Esophagus squamous epithelium (tissue), 5 donors: ENCODE data around the gene SLC25A51. TPM values are rescaled to one million over a fixed set of nuclear protein-coding genes. Genes with fewer than 3 reads are reported as not detected.
A peak's percentile ranks its signal among the peaks of the same experiment; 100 is the strongest.

Experiments
- DNase-seq: peaks from one replicate; lab custom pipeline; 2025; lab: John Stamatoyannopoulos, UW
- H3K27ac ChIP-seq, 4 donors: fragments of 200-600 bp; sonication (generic); one replicate each; pipeline ENCODE4 v1.5.1; 2016 to 2019; ENCODE audit warnings: mild to moderate bottlenecking in 1 of 4
- H3K27me3 ChIP-seq, 4 donors: fragments of 200-600 bp; sonication (generic); 1 replicate in 3 of 4; 2 replicates in 1 of 4; pipeline versions ENCODE4 v1.5.1 to v1.6.0; 2017 to 2021; ENCODE audit warnings: antibody characterized with exemption in 1 of 4
- H3K36me3 ChIP-seq, 3 donors: fragments of 200-600 bp; sonication (generic); one replicate each; pipeline ENCODE4 v1.5.1; 2016 to 2019
- H3K4me1 ChIP-seq, 3 donors: fragments of 200-600 bp; sonication (generic); one replicate each; pipeline ENCODE4 v1.5.1; 2017 to 2019
- H3K4me3 ChIP-seq, 4 donors: fragments of 200-600 bp; sonication (generic); 1 replicate in 3 of 4; 2 replicates in 1 of 4; pipeline ENCODE4 v1.5.1; 2016 to 2019; ENCODE audit warnings: mild to moderate bottlenecking in 2 of 4, moderate library complexity in 1 of 4
- H3K9me3 ChIP-seq, 3 donors: fragments of 200-600 bp; sonication (generic); one replicate each; pipeline ENCODE4 v1.5.1; 2016 to 2019
- CTCF ChIP-seq, 6 experiments: fragments of 450-650 bp in 4 of 6; fragments of 200-600 bp in 2 of 6; sonication (generic) in 2 of 6; IDR thresholded peaks; one replicate each; pipeline ENCODE4 v1.5.1; 2016 to 2019; ENCODE audit warnings: antibody characterized with exemption in 6 of 6, mild to moderate bottlenecking in 4 of 6, moderate library complexity in 4 of 6
- POLR2A ChIP-seq, 4 donors: fragments of 450-650 bp; IDR thresholded peaks; one replicate each; pipeline ENCODE4 v1.6.1; 2017; ENCODE audit warnings: antibody characterized with exemption in 4 of 4, mild to moderate bottlenecking in 4 of 4, moderate library complexity in 3 of 4
- WGBS, 2 donors: methylation state at CpG; one replicate each; pipeline ENCODE4 v1.1.5; 2018; 5-methylcytosine and 5-hydroxymethylcytosine counted together
- intact Hi-C: fragments of 100-400 bp; cut with DNase I; formaldehyde crosslinking; loops from one replicate; pipeline ENCODE4 v1.15.0; 2022
- total RNA-seq, 4 donors: library from RNA; depleted of rRNA; stranded (reverse); fragments of >200 nt; gene quantifications; one replicate each; pipeline ENCODE4 v1.1.0, GENCODE V29; 2016
- donor health status: DM: yes; HTN: yes; CAD: no.

SLC25A51 gene
- total RNA-seq, 4 donors from 2014 or later: 18.2 to 30.3 (median 20.3) TPM

GRCh38 chr9:37942621-37943344 is 38.9 kb upstream of the SLC25A51 start:
- H3K27me3 ChIP-seq: no peaks in the 10 kb centered on the region
- H3K36me3 ChIP-seq: peaks cover 16 to 69% (median 18%) of the 10 kb centered on the region in 3 donors
- WGBS, 2 donors: 33 to 62% methylated on average over 6 to 12 of the region's 12 CpGs
- no peak for TF ChIP-seq CTCF (IDR thresholded peaks at IDR 0.05)
- TF ChIP-seq POLR2A (IDR thresholded peaks at IDR 0.05): no peak
- H3K4me1 ChIP-seq: peaks cover 16 to 60% (median 39%) of the 10 kb centered on the region in 3 donors
- H3K9me3 ChIP-seq: no peaks in the 10 kb centered on the region
- H3K27ac ChIP-seq: peak overlapping the region in 2 of 4 donors; percentile 27 to 37
- intact Hi-C loops: no loop called here
- no peak overlapping the region for H3K4me3 ChIP-seq
- DNase-seq: no peak

DNA sequence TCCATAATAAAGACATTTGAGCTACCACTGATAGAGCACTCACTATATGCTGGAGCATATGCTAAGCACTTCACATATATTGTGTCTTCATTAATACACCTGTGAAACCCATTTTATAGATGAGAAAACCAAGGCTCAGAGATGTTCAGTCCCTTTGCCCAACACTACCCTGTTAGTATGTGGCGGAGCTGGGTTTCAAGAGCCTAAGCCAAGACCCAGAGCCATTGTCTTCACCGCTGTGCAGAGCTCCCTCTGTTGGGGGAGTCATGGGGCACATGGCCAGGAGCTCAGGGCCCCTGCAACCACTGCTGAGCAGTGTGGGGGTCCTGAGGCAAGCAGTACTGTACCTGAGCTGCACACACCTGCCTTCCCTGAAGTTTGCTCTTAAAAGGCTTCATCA is 37.3 kb upstream of the SLC25A51 start:
- DNase-seq: no peak
- Histone ChIP-seq H3K36me3 (peaks cover 7 to 54% (median 8%) of the 10 kb centered on the region in 3 donors), H3K4me1 (peaks cover 16 to 70% (median 43%) of the 10 kb centered on the region in 3 donors), H3K27me3 (no peaks in the 10 kb centered on the region), H3K4me3 (no peak overlapping the region), H3K27ac (no peak overlapping the region), H3K9me3 (no peaks in the 10 kb centered on the region)
- TF ChIP-seq CTCF (IDR thresholded peaks at IDR 0.05) (no peak), POLR2A (IDR thresholded peaks at IDR 0.05) (no peak)
- intact Hi-C loops: no loop called here
- 84 to 93% methylated on average over 2 of the region's 2 CpGs for WGBS, 2 donors

GRCh38 chr9:37939575-37940095 is 35.7 kb upstream of the SLC25A51 start:
- H3K4me3 ChIP-seq: no peak overlapping the region
- 71 to 81% methylated on average over 5 to 6 of the region's 6 CpGs for WGBS, 2 donors
- intact Hi-C loops: no loop called here
- H3K36me3 ChIP-seq: peaks cover 0 to 38% (median 0%) of the 10 kb centered on the region in 3 donors
- no peaks in the 10 kb centered on the region for H3K27me3 ChIP-seq
- no peak overlapping the region for H3K27ac ChIP-seq
- H3K4me1 ChIP-seq: peaks cover 15 to 57% (median 38%) of the 10 kb centered on the region in 3 donors
- no peaks in the 10 kb centered on the region for H3K9me3 ChIP-seq
- TF ChIP-seq CTCF (IDR thresholded peaks at IDR 0.05) (no peak), POLR2A (IDR thresholded peaks at IDR 0.05) (no peak)
- DNase-seq: no peak

DNA sequence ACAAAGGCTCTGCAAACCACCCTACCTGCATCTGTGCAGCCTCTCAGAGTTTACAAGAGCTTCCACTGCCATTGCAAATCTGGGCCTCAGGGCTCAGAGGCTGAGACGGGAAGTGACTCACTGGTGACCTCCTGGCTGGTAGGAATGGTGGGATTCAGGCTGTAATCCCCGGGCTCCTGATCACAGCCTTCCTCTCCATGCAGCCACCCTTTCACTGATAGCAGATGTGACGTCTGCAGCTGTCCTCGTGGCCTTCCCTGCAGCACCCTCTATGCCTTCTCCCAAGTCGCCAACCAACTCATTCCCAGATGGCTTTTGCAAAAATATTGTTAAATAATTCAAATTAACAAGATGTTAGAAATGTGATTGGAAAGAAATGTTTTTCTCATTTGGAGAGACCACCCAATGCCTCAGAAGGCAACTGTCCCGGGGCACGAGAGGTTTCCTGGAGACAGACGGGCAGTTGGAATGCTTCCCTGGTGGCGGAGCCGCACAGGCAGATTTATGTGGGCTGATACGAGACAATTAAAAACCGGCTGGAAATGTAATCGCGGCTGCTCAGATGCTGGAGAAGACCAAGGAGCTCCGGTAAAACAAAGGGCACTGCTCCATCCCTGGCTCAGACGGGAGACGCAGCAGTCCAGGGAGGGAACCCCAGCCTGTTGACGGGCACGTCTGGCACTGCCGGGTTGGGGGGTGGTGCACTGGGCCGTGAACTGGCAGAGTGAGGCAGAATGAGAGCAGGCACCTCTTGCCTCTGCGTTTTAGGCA is 34.4 kb upstream of the SLC25A51 start:
- peaks cover 3 to 43% (median 24%) of the 10 kb centered on the region in 3 donors for H3K4me1 ChIP-seq
- WGBS, 2 donors: 25 to 27% methylated on average over 15 to 22 of the region's 22 CpGs
- H3K36me3 ChIP-seq: peaks cover 0 to 42% (median 0%) of the 10 kb centered on the region in 3 donors
- no peak for DNase-seq
- no peak for TF ChIP-seq POLR2A (IDR thresholded peaks at IDR 0.05)
- no peak for TF ChIP-seq CTCF (IDR thresholded peaks at IDR 0.05)
- H3K27ac ChIP-seq: peak overlapping the region; percentile 16 to 43 (median 38)
- intact Hi-C loops: no loop called here
- no peaks in the 10 kb centered on the region for H3K9me3 ChIP-seq
- H3K4me3 ChIP-seq: peak overlapping the region in 1 of 4 donors; percentile 12
- no peaks in the 10 kb centered on the region for H3K27me3 ChIP-seq
